NB4 (cell line): Measurements from ENCODE around the gene PDZRN3.

Experiments
- DNase-seq: peaks from one replicate; pipeline ENCODE4 v3.0.0; 2010; ENCODE audit warnings: low read depth
- H3K4me3 ChIP-seq: one replicate; pipeline ENCODE4 v1.5.1; 2011; ENCODE audit warnings: mild to moderate bottlenecking, low read depth, low read length, moderate library complexity
- MAX ChIP-seq: IDR thresholded peaks from 2 replicates; pipeline ENCODE4 v1.6.1; 2011; ENCODE audit warnings: low read depth, low read length
- MYC ChIP-seq: IDR thresholded peaks from 2 replicates; pipeline ENCODE4 v1.6.1; 2011; ENCODE audit warnings: low read depth, low read length
- POLR2A ChIP-seq: IDR thresholded peaks from 2 replicates; pipeline ENCODE4 v1.6.1; 2011; ENCODE audit warnings: mild to moderate bottlenecking; ENCODE audit not compliant: insufficient read length; ENCODE audit errors: extremely low read depth
- TF ChIP-seq, protein P1 (sequence below): IDR thresholded peaks from one replicate; pipeline ENCODE4 v1.5.1; 2012; ENCODE audit warnings: low read depth, low read length

PDZRN3 gene

GRCh38 chr3:73498764-73499622 is 125.7 kb downstream of the PDZRN3 start:
- H3K4me3 ChIP-seq: no peak overlapping the region
- TF ChIP-seq MAX (no peak), POLR2A (no peak), MYC (no peak)
- TF ChIP-seq, protein P1, sequence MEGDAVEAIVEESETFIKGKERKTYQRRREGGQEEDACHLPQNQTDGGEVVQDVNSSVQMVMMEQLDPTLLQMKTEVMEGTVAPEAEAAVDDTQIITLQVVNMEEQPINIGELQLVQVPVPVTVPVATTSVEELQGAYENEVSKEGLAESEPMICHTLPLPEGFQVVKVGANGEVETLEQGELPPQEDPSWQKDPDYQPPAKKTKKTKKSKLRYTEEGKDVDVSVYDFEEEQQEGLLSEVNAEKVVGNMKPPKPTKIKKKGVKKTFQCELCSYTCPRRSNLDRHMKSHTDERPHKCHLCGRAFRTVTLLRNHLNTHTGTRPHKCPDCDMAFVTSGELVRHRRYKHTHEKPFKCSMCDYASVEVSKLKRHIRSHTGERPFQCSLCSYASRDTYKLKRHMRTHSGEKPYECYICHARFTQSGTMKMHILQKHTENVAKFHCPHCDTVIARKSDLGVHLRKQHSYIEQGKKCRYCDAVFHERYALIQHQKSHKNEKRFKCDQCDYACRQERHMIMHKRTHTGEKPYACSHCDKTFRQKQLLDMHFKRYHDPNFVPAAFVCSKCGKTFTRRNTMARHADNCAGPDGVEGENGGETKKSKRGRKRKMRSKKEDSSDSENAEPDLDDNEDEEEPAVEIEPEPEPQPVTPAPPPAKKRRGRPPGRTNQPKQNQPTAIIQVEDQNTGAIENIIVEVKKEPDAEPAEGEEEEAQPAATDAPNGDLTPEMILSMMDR: no peak
- DNase-seq: no peak

- DNase-seq: no peak
- no peak for TF ChIP-seq POLR2A
- TF ChIP-seq MYC: no peak
- TF ChIP-seq MAX: no peak
- TF ChIP-seq, protein P1: no peak
- no peak overlapping the region for H3K4me3 ChIP-seq
Observed at GRCh38 chr3:73497646-73498406, 126.9 kb downstream of the PDZRN3 start.

GRCh38 chr3:73493543-73494308 is 131.0 kb downstream of the PDZRN3 start:
- DNase-seq: no peak
- TF ChIP-seq POLR2A (no peak), MYC (no peak), MAX (no peak)
- TF ChIP-seq, protein P1: no peak
- H3K4me3 ChIP-seq: no peak overlapping the region

DNA sequence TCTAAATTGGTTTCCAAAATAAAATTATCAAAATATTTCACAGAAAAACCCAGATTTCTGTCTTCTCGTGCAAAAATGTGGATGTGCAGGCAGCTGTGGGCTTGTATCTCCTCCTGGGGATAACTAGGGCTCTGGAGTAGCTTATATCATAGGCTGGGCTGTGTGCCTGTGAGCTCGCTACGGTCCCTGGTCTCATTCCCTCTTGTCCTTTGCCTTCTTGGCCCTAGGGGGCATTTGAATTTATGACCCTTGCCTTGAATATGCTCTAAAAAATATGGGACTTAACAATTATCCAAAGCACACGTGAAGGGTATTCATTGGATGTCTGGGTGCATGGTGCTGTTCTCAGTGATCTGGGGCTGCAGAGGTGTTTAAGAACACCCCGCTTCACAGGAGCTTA is 132.6 kb downstream of the PDZRN3 start:
- no peak for DNase-seq
- H3K4me3 ChIP-seq: no peak overlapping the region
- TF ChIP-seq MYC (no peak), MAX (no peak), POLR2A (no peak)
- TF ChIP-seq, protein P1: no peak

DNA sequence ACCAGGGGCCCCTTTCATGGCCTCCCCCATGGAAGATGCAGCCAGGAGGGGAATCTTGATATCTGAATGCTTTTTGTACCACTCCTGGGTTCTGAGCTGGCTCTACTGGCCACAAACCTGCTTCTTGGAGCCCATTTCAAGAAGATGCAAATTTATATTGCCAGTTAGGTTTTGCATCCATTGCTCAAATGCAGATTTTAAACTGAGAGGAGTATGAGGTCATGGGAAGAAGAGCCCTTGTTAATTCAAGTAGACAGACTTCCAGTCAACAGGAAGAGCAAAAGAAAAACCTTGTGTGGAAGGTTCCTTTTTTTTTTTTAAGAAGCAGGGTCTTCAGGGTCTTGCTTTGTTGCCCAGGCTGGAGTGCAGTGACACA is 133.5 kb downstream of the PDZRN3 start:
- no peak for DNase-seq
- H3K4me3 ChIP-seq: no peak overlapping the region
- no peak for TF ChIP-seq MYC
- TF ChIP-seq MAX: no peak
- TF ChIP-seq POLR2A: no peak
- TF ChIP-seq, protein P1: no peak
